Esophagus mucosa (tissue), 1 donor: Measurements from ENCODE around the gene CUL4A. TPM values are rescaled to one million over a fixed set of nuclear protein-coding genes. Genes with fewer than 3 reads are reported as not detected.

Source experiments
- ATAC-seq: fragments of 200-7000 bp; cut with Tn5 transposase; one replicate; pipeline ENCODE4 v1.9.1; 2020
- total RNA-seq: library from RNA; stranded (reverse); gene quantifications from one replicate; pipeline ENCODE4 v1.2.4, GENCODE V29; 2023
- donor health status: DM: yes; HTN: yes; CAD: no.

The CUL4A gene
- total RNA-seq, 1 donor from 2014 or later, result 48.3 TPM

- ATAC-seq, result no peak
Observed at GRCh38 chr13:113179374-113180230, 29.8 kb upstream of the CUL4A start.

GRCh38 chr13:113182046-113182445 is 27.4 kb upstream of the CUL4A start:
- ATAC-seq, result no peak

GRCh38 chr13:113183450-113184129 is 25.8 kb upstream of the CUL4A start:
- no peak for ATAC-seq

GRCh38 chr13:113184568-113185440 is 24.6 kb upstream of the CUL4A start:
- ATAC-seq, result no peak

GRCh38 chr13:113186061-113186900 is 23.1 kb upstream of the CUL4A start:
- no peak for ATAC-seq

GRCh38 chr13:113187263-113187669 is 22.1 kb upstream of the CUL4A start:
- peak; percentile 100 for ATAC-seq

- ATAC-seq, result no peak
Observed at GRCh38 chr13:113187883-113188665, 21.3 kb upstream of the CUL4A start.

- ATAC-seq, result no peak
Observed at GRCh38 chr13:113190181-113190580, 19.2 kb upstream of the CUL4A start.

- ATAC-seq, result no peak
Observed at GRCh38 chr13:113192279-113192678, 17.1 kb upstream of the CUL4A start.

GRCh38 chr13:113192902-113193301 is 16.5 kb upstream of the CUL4A start:
- peak; percentile 15 for ATAC-seq

- ATAC-seq, result no peak
Observed at GRCh38 chr13:113195360-113195759, 14.1 kb upstream of the CUL4A start.

GRCh38 chr13:113196970-113197737 is 12.3 kb upstream of the CUL4A start:
- no peak for ATAC-seq

- ATAC-seq, result no peak
Observed at GRCh38 chr13:113201815-113202214, 7.6 kb upstream of the CUL4A start.

GRCh38 chr13:113202912-113203311 is 6.5 kb upstream of the CUL4A start:
- no peak for ATAC-seq

GRCh38 chr13:113203507-113204377 is 5.7 kb upstream of the CUL4A start:
- no peak for ATAC-seq

GRCh38 chr13:113204378-113204734 is 5.1 kb upstream of the CUL4A start:
- ATAC-seq, result no peak

- no peak for ATAC-seq
Observed at GRCh38 chr13:113205428-113205931, 3.9 kb upstream of the CUL4A start.

- ATAC-seq, result no peak
Observed at GRCh38 chr13:113207460-113207859, 2.0 kb upstream of the CUL4A start.

- peak; percentile 17 for ATAC-seq
Observed at GRCh38 chr13:113207890-113208420, 1.5 kb upstream of the CUL4A start.
